ENCODE results near the gene MEGF6.
"Not testable (repeated sequence)": the region's sequence is repeated elsewhere in the genome, so short reads cannot be mapped to it uniquely, and the experiment has no call there.

The MEGF6 gene

GRCh38 chr1:3593745-3594144 lies 17.6 kb downstream of the MEGF6 start:
- no peak for DNase-seq

DNA sequence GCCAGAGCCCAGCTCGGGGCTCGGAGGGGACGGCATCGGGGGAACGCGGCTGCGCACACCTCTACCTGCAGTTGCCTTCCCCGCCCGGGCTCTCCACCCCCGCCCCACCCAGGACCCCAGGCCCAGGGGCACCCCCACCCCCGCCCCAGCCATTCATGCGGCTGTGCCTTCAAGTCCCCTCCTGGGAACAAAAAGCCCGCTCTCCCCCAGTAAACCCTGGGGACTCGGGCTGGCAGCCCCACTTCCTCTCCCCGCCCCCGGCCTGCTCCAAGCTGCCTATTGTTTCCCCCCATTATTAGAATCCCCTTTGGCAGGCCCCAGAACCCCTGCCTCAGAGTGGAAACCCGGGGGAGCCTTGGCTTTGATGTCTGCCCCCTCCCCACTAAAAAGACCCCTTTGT lies 18.0 kb downstream of the MEGF6 start:
- no peak for DNase-seq

DNA sequence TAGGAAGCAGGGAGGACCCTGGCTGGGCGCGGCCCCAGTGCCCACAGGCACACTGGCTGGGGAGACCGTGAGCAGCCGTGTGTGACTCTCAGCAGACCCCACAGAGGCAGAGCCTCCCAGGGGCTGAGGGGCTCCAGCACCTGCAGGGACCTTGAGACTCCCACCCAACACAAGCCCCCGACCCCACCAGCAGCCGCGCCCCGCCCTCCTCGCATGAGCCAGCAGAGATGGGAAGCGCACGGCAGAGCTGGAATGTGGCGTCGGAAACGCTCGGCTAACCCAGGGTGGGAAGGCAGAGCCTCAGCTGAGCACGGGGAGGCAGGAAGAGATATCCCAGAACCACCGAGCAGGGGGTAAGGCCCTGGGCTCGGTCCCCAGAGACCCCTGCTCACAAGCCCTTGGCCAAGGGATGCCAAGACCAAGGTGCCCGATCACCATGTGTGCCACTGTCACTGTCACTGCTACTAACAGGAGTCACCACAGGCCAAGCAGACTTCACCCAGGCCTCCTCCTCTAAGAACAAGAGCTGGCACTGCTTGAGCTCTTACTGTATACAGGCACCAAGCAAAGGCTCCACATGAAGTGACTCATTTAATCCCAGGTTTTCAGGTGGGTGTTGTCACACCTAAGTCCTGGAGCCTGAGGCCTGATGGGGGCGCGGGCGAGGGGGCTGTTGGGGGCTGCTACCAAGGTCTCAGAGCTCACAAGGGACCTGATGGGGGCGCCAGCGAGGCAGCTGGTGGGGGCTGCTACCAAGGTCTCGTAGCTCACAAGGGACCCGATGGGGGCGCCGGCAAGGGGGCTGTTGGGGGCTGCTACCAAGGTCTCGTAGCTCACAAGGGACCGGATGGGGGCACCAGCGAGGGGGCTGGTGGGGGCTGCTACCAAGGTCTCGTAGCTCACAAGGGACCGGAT lies 20.1 kb downstream of the MEGF6 start:
- DNase-seq = no peak

DNA sequence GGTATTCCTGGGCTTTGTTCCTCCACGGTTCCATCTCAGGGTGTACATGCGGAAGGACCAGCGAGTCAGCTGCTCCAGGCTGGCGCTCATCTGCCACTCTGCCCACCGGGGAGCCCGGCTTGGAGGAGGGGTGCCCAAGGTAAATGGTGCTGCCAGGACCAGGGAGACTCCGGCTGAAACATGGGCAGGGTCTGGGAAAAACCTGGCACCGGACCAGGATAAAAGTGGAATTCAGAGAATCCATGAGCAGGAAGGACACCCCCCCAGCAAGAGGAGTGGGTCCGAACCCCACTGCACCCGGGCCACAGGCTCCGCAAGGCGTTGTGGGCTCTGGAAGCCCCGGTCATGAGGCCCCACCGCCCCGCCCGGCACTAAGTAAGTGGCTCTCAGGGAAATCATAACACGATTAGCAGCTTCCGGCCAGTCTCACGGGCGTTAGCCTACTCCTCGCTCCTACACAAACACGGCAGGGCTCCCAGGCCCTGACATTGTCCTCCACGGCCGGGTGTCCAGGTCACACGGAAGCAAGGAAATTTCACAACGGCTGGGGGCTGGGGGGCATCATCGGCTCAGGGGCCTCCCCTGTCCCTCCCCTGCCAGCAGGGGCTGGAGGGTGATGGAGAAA lies 21.1 kb downstream of the MEGF6 start:
- DNase-seq = no peak

DNA sequence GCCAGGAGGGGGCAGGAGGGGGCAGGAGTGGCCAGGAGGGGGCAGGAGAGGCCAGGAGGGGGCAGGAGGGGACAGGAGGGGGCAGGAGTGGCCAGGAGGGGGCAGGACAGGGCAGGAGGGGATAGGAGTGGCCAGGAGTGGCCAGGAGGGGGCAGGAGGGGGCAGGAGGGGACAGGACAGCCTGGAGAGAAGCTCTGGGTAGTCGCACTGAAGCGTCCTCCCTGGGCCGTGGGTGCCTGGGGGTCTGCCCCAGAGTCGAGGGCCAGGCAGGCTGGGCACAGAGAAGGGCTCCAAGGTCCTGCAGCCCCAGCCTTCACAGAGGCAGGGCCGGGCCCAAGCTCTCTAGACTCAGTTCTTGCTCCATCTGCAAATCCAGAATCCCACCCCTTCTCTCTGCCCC lies 22.9 kb downstream of the MEGF6 start:
- DNase-seq = no peak

- DNase-seq = no peak
Observed at GRCh38 chr1:3586986-3587759, 24.1 kb downstream of the MEGF6 start.

DNA sequence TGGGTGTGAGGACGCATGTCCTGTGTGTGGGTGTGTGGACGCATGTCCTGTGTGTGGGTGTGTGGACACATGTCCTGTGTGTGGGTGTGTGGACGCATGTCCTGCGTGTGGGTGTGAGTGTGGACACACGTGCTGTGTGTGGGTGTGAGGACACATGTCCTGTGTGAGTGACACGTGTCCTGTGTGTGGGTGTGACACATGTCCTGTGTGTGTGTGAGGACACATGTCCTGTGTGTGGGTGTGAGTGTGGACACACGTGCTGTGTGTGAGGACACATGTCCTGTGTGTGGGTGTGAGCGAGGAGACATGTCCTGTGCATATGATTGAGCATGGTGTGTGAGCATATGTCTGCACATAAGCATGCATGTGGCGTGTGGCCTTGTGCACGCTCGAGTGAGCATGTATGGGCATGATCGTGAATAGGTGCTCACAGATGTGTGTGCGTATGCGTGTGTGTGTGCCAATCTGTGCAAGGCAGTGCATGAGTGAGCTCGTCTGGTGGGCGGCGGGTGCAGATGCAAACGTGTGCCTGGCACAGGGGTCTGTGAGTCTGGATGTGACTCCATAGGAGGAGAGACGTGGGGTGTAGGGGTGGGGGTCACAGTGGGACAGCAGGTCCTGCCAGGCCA lies 25.3 kb downstream of the MEGF6 start:
- no peak for DNase-seq

GRCh38 chr1:3585353-3585868 lies 25.9 kb downstream of the MEGF6 start:
- DNase-seq = not testable (repeated sequence)

DNA sequence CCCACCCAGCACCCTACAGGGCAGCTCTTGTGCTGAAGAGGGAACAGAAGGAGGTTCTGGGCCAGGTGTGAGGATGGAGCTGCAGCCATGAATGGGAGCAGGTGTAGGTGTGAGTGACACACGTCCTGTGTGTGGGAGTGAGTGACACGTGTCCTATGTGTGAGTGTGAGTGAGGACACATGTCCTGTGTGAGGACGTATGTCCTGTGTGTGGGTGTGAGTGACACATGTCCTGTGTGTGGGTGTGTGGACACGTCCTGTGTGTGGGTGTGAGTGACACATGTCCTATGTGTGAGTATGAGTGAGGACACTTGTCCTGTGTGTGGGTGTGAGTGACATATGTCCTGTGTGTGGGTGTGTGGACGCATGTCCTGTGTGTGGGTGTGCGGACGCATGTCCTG lies 26.4 kb downstream of the MEGF6 start:
- no peak for DNase-seq

DNA sequence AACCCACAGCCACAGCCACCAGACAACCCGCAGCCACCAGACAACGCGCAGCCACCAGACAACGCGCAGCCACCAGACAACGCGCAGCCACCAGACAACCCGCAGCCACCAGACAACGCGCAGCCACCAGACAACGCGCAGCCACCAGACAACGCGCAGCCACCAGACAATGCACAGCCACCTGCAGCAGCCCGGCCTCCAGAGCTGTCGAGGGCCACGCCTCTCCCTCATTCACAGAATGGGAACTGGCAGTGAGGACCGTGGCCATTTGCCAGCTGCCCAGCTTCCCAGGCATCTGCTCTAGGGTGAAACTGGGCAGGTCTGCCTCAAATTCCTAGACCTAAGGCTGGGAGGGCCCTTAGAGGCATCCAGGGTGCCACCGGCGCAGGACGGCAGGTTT lies 27.6 kb downstream of the MEGF6 start:
- not testable (repeated sequence) for DNase-seq

DNA sequence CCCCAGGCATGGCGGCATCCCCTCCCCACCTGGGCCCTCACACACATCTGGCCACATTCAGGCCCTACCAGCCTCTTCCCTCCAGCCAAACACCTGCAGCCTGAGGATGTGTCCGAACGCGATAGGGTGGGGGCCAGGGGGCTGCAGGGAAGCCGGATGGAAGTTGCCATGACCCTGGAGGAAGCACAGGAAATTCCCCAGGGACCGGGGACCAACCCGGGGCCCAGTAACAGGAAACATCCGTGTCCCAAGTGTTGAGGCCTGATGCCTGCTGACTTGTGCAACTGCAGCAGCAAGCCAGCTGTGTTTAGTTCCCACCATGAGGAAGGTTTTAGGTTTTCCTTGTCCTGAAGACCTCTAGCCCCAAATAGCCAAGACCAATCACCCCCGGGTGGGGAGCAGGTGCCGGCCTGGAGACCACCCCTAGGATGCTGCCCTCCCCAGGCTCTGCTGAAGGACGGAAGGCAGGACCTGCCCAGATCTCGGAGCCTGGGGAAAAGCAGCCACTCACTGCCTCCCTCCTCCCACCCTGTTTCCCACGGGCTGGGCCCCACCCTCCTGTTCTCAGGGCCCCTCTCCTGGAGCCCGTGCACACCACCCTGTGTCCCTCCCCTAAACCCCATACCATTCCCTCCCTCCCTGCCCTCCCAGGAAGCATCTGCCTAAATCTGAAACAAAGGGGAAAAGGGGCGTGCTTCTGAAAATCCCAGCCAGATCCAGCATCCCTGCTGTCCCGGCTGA lies 29.8 kb downstream of the MEGF6 start:
- DNase-seq = no peak

DNA sequence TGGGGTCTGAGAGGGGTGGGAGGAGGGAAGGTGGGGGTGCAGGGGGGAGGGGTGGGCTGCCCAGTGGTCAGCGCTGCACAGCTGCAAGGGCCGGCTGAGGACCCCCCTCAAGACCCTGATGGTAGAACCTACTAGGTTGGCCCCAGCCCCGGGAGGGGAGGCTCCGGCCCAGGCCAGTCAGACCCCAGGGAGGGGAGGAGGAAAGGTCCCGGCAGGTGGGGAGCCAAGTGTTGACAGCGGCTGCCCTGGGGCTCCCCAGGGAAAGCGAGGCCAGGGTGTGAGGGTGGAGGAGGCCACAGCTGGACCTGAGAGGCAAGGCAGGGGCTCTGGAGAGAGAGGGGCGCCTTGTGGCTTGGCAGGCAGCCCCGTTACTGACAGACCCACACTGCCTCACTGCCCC lies 31.1 kb downstream of the MEGF6 start:
- DNase-seq = no peak

DNA sequence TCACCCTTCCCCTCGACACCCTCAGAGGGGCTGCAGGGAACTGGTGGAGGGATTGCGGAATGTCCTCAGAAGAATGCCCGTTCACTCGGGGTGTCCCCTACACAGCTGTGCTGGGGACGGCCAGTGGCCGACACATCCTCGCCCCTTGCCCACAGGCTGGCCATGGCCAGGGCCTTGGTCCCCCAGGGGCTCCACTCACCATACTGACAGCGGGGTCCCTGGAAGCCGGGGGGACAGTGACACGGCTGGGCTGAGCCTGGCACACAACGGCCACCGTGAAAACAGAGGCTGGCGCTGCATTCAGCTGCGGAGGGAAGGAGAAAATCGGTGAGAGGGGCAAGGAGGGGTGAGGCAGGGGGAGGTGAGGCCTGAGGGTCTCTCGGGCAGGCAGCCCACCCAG lies 31.7 kb downstream of the MEGF6 start:
- DNase-seq = no peak

GRCh38 chr1:3578906-3579305 lies 32.4 kb downstream of the MEGF6 start:
- no peak for DNase-seq

GRCh38 chr1:3578433-3578805 lies 32.9 kb downstream of the MEGF6 start:
- no peak for DNase-seq

- DNase-seq = no peak
Observed at GRCh38 chr1:3577711-3578432, 33.4 kb downstream of the MEGF6 start.

DNA sequence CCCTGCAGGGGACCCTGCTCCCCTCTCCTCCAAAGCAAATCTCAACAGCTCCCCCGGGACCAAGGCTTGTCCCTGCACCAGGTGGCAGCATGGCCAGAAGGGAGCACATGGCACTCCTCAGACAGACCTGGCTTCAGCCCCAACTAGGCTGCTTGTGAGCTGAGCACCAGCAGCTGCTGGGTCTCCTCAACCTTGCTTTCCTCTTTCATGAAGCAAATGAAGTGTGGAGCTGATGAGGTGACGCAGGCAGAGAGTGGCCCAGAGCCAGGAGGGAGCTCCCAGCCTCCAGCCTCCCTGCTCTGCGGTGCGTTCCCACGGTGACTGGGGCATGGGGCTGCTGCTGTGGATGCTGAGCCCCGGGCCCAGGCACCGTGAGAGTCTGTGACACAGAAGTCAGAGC lies 34.0 kb downstream of the MEGF6 start:
- DNase-seq = no peak

GRCh38 chr1:3575993-3576392 lies 35.3 kb downstream of the MEGF6 start:
- DNase-seq = no peak

- not testable (repeated sequence) for DNase-seq
Observed at GRCh38 chr1:3575515-3575914, 35.8 kb downstream of the MEGF6 start.

DNA sequence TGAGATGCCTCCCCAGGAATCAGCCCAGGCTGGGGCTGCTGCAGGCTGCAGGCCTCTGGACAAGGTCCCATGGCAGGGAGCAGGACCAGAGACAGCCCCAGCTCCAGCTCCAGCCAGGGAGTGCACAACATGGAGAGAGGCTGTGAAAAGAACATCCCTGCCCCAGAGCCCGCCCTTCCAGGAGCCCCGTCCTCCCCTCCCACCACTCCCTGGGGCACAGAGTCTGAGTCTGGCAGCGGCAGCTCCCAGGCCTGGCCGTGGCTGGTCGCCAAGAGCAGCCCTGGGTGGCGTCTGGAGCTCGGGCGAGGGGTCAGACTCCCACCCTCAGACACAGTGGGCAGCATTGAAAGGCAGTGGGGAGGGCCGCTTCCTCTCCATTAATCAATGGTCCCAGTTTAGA lies 37.8 kb downstream of the MEGF6 start:
- no peak for DNase-seq

DNA sequence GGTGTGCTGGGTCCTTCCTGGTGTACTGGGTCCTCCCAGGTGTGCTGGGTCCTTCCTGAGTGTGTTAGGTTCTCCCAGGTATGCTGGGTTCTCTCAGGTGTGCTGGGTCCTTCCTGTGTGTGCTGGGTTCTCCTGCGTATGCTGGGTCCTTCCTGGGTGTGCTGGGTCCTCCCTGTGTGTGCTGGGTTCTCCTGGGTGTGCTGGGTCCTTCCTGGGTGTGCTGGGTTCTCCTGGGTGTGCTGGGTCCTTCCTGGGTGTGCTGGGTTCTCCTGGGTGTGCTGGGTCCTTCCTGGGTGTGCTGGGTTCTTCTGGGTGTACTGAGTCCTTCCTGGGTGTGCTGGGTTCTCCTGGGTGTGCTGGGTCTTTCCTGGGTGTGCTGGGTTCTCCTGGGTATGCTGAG lies 38.7 kb downstream of the MEGF6 start:
- not testable (repeated sequence) for DNase-seq

- DNase-seq = no peak
Observed at GRCh38 chr1:3571263-3571662, 40.0 kb downstream of the MEGF6 start.
